Vagina (tissue), 2 donors: ENCODE results near the gene BCL6. TPM values are rescaled to one million over a fixed set of nuclear protein-coding genes. Genes with fewer than 3 reads are reported as not detected.

Source experiments
- DNase-seq, 2 donors: peaks; one replicate each; pipeline ENCODE4 v3.0.0-alpha.2; 2017; ENCODE audit errors: extremely low spot score in 2 of 2
- H3K27ac ChIP-seq: fragments of 200-600 bp; sonication (generic); one replicate; pipeline ENCODE4 v1.5.1; 2019
- H3K27me3 ChIP-seq: fragments of 200-600 bp; sonication (generic); one replicate; pipeline ENCODE4 v1.5.1; 2019
- H3K36me3 ChIP-seq, 2 donors: fragments of 200-600 bp; sonication (generic); one replicate each; pipeline ENCODE4 v1.5.1; 2017 to 2019
- H3K4me1 ChIP-seq: fragments of 200-600 bp; sonication (generic); one replicate; pipeline ENCODE4 v1.5.1; 2019
- H3K4me3 ChIP-seq, 2 donors: fragments of 200-600 bp; sonication (generic); 1 replicate in 1 of 2; 2 replicates in 1 of 2; pipeline ENCODE4 v1.5.1; 2016 to 2019
- H3K9me3 ChIP-seq: fragments of 200-600 bp; sonication (generic); one replicate; pipeline ENCODE4 v1.5.1; 2019
- POLR2A ChIP-seq, 2 donors: fragments of 450-650 bp; IDR thresholded peaks; one replicate each; pipeline ENCODE4 v1.6.1; 2017; ENCODE audit warnings: antibody characterized with exemption in 2 of 2, mild to moderate bottlenecking in 2 of 2, moderate library complexity in 2 of 2
- POLR2AphosphoS5 ChIP-seq, 2 donors: sonication (generic); formaldehyde crosslinking; IDR thresholded peaks; one replicate each; pipeline ENCODE4 v1.9.0; 2017; ENCODE audit warnings: antibody characterized with exemption in 2 of 2, mild to moderate bottlenecking in 2 of 2, low read depth in 1 of 2; ENCODE audit not compliant: insufficient read depth in 1 of 2
- intact Hi-C: fragments of 100-400 bp; cut with DNase I; formaldehyde crosslinking; loops from one replicate; pipeline ENCODE4 v1.15.1; 2023
- total RNA-seq: library from RNA; depleted of rRNA; stranded (reverse); fragments of >200 nt; gene quantifications from one replicate; pipeline ENCODE4 v1.2.3, GENCODE V29; 2016
- TF ChIP-seq, protein P1 (sequence below), 3 experiments: fragments of 450-650 bp in 2 of 3; fragments of 200-600 bp in 1 of 3; sonication (generic) in 1 of 3; IDR thresholded peaks; one replicate each; pipeline ENCODE4 v1.5.1; 2017 to 2019; ENCODE audit warnings: antibody characterized with exemption in 3 of 3, mild to moderate bottlenecking in 2 of 3, moderate library complexity in 2 of 3

The BCL6 gene
- total RNA-seq, 1 donor from 2014 or later, result 133 TPM

DNA sequence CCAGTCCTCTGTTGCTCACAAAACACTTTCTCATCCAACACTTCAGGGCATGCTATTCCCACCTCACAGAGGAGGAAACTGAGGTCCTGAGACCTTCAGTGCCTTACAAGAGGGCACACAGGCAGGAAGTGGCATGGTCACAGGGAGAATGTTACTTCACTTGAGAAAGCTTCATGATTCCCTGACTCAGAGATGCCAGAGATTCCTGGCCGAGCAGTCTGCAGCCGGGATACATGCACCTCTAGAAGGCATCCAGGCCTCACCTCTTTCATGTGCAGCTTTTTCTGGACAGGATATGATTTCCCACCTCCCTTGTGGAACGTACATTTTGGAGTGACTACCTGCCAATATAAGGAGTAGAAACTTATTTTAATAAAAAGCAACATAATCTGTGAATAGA, 72.3 kb downstream of the BCL6 start:
- Histone ChIP-seq H3K27ac (no peak overlapping the region), H3K4me3 (no peak overlapping the region), H3K27me3 (no peaks in the 10 kb centered on the region), H3K36me3 (no peaks in the 10 kb centered on the region), H3K9me3 (no peaks in the 10 kb centered on the region), H3K4me1 (no peaks in the 10 kb centered on the region)
- TF ChIP-seq POLR2A (IDR thresholded peaks at IDR 0.05) (no peak), POLR2AphosphoS5 (IDR thresholded peaks at IDR 0.05; ENCODE audit: insufficient read depth in 1 of 2, low read depth in 1 of 2) (no peak)
- TF ChIP-seq, protein P1, sequence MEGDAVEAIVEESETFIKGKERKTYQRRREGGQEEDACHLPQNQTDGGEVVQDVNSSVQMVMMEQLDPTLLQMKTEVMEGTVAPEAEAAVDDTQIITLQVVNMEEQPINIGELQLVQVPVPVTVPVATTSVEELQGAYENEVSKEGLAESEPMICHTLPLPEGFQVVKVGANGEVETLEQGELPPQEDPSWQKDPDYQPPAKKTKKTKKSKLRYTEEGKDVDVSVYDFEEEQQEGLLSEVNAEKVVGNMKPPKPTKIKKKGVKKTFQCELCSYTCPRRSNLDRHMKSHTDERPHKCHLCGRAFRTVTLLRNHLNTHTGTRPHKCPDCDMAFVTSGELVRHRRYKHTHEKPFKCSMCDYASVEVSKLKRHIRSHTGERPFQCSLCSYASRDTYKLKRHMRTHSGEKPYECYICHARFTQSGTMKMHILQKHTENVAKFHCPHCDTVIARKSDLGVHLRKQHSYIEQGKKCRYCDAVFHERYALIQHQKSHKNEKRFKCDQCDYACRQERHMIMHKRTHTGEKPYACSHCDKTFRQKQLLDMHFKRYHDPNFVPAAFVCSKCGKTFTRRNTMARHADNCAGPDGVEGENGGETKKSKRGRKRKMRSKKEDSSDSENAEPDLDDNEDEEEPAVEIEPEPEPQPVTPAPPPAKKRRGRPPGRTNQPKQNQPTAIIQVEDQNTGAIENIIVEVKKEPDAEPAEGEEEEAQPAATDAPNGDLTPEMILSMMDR (IDR thresholded peaks at IDR 0.05), result no peak
- intact Hi-C loops, result no loop called here
- no peak for DNase-seq

Other genes starting within 250 kb of the BCL6 start
- 23.8 TPM for gene SST, start 75.1 kb downstream of the BCL6 start, total RNA-seq
- gene RTP2, start 42.9 kb downstream of the BCL6 start, total RNA-seq, result not detected